Measurements from ENCODE around the gene ANGPTL7.

DNA sequence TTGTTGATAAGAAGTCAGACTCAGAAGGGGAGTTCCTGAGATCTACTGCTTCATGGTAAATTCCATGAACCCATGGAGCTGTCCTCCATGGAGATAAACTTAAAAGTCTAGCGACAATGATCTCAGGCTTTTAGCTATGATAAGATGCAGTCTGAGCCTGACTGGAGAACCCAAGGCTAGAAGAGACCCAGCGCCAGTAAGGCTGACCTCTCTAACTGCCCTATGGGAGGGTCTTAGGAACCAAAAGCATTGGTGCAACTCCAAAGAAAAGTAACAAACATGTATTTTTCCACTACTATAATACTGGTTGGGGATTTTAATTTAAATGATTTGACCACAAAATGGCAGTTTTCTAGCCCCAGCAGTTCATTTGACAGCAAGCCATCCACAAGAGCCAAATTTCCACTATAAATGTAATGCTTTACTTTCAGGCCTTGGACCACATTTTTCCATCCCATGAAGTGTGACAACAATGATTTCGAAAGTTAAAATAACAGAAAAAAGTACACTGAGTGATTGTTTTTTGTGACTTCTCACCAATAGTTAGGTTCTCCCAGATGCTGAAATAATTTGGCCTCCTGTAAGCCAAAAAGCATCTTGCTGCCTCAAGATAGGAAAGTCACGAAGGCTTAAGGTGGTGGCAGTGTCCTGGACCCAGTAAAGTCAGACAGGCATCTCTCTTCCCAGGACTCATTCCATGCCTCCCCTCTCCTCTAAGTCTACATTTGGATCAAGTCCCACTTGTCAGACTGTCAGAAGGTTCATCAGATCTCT, 46.4 kb upstream of the ANGPTL7 start:
- TF ChIP-seq, protein P1, sequence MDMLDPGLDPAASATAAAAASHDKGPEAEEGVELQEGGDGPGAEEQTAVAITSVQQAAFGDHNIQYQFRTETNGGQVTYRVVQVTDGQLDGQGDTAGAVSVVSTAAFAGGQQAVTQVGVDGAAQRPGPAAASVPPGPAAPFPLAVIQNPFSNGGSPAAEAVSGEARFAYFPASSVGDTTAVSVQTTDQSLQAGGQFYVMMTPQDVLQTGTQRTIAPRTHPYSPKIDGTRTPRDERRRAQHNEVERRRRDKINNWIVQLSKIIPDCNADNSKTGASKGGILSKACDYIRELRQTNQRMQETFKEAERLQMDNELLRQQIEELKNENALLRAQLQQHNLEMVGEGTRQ (CRISPR knock-in tag; IDR thresholded peaks at IDR 0.05) = no peak
- TF ChIP-seq, protein P2, sequence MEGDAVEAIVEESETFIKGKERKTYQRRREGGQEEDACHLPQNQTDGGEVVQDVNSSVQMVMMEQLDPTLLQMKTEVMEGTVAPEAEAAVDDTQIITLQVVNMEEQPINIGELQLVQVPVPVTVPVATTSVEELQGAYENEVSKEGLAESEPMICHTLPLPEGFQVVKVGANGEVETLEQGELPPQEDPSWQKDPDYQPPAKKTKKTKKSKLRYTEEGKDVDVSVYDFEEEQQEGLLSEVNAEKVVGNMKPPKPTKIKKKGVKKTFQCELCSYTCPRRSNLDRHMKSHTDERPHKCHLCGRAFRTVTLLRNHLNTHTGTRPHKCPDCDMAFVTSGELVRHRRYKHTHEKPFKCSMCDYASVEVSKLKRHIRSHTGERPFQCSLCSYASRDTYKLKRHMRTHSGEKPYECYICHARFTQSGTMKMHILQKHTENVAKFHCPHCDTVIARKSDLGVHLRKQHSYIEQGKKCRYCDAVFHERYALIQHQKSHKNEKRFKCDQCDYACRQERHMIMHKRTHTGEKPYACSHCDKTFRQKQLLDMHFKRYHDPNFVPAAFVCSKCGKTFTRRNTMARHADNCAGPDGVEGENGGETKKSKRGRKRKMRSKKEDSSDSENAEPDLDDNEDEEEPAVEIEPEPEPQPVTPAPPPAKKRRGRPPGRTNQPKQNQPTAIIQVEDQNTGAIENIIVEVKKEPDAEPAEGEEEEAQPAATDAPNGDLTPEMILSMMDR (IDR thresholded peaks at IDR 0.05) = no peak
- no peak for TF ChIP-seq FOXK1 (CRISPR knock-in tag; IDR thresholded peaks at IDR 0.05)

All from WTC11 (cell line).